ENCODE measurements around the gene SBK2. TPM values are rescaled to one million over a fixed set of nuclear protein-coding genes. Genes with fewer than 3 reads are reported as not detected.

The SBK2 gene
- total and polyA plus RNA-seq, 2 experiments from 2014 or later = 5.3 to 6.8 TPM

DNA sequence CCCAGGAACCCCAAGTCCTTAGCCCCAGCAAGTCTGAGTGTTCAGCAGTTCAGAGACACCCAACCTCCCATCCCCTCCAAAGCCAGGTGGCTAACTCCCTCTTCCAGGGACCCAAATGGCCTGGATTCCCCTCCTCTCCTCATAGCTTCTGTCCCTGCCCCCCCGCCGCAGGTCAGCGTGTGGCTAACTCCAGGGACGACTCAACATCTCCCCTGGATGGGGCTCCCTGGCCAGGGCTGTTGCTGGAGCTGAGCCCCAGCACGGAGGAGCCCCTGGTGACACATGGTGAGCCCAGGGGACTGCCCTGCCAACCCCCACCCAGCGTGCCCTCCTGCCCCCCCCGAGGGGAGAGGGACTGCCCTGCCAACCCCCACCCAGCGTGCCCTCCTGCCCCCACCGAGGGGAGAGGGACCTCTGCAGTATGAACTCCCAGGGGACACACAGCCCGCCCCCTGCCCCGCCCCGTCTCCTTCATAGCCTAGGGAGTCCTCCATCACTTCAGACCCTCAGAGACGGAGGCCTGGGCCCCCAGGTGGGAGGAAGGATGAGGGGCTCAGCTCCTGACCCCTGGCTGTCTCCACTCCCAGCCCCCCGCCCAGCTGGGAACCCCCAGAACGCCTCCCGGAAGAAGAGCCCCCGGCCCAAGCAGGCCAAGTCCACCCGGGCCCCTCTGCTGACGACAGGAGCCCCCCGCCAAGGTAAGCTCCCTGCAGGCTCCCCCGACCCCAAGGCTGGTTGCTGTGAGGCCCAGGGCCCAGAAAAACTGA lies 47.0 kb downstream of the SBK2 start:
- Histone ChIP-seq H3K27ac (no peak overlapping the region), H3K4me1 (ENCODE audit: low read depth) (peaks cover 23% of the 10 kb centered on the region), H3K27me3 (no peaks in the 10 kb centered on the region), H3K4me3 (no peak overlapping the region), H3K36me3 (no peaks in the 10 kb centered on the region), H3K9me3 (ENCODE audit: low read depth) (no peaks in the 10 kb centered on the region)
- no peak for DNase-seq (ENCODE audit: low read depth in 1 of 2, low spot score in 1 of 2)
- no peak for TF ChIP-seq CTCF (IDR thresholded peaks at IDR 0.05; ENCODE audit: low read depth, low read length)

DNA sequence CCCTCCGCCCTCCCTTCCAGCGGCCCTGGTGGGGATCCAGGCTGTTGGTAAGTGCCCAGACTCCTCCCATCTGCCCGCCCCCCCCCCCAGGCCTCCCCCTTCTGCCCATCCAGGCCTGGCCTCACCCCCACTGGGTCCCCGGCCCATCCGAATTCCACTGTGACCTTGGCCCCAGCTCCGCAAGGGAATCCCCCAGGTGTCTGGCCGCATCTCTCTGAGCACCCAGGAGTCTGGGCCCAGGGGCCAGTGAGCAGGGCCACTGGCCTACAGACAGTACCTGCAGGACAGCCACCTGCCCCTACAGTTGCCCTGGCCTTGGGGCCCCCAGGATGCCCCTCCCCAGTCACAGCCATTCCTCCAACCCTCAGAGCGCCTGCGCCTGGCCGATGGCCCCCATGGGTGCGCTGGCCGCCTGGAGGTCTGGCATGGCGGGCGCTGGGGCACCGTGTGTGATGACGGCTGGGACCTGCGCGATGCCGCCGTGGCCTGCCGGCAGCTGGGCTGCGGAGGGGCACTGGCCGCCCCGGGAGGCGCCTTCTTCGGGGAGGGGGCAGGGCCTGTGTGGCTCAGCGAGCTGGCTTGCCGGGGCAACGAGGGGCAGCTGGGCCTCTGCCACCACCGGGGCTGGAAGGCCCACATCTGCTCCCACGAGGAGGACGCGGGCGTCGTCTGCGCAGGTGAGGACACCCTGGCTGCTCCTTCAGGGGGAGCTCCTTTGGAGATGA lies 47.8 kb downstream of the SBK2 start:
- H3K4me1 ChIP-seq (ENCODE audit: low read depth) = peaks cover 23% of the 10 kb centered on the region
- peak in 1 of 2 donors; percentile 38 for DNase-seq (ENCODE audit: low read depth in 1 of 2, low spot score in 1 of 2)
- TF ChIP-seq CTCF (IDR thresholded peaks at IDR 0.05; ENCODE audit: low read depth, low read length) = no peak
- H3K4me3 ChIP-seq = no peak overlapping the region
- no peaks in the 10 kb centered on the region for H3K36me3 ChIP-seq
- no peaks in the 10 kb centered on the region for H3K9me3 ChIP-seq (ENCODE audit: low read depth)
- no peak overlapping the region for H3K27ac ChIP-seq
- no peaks in the 10 kb centered on the region for H3K27me3 ChIP-seq

DNA sequence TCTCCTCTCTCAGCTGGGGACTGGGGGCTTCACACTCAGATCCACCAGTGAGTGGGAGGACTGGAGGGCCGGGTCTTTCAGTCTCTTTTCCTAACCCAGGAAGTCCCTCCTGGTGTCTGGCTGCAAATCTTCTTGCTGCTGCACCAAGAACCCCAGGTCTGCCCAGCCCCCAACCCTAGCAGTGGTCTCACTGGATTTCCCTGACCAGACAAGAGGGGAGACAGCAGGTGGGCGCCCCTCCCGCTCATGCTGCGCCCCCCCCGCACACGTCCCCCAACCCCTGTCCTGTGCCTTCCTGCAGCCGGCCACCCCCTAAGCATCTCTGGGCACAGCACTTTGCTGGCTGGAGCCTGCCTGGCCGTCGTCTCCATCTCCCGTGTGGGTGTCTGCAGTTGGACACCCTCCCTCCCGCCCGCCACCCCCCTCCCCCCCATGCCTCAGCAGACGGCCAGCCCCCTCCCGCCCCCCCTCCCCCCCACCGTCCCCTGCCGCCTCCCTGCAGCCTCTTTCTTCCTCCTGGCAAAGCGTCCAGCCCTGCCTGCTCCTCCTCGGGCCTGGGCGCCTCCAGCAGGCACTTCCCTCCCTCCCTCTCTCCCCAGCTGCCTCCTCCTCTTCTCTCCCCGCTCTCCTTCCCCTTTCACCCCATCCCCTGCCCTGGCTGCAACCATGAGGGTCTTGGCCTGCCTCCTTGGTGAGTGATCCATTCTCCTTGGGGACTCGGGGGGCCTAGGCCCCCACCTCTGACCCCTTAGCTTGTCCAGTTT lies 48.8 kb downstream of the SBK2 start, which contains the start of gene SSC5D:
Gene SSC5D (plus strand): TSS at position 513 of the 764 bp plus-strand sequence. CDS start 154 bp downstream, at position 667.
- Histone ChIP-seq H3K4me1 (ENCODE audit: low read depth) (peaks cover 23% of the 10 kb centered on the region), H3K27ac (peak within 1 kb of the TSS; percentile 90)
- TF ChIP-seq CTCF (IDR thresholded peaks at IDR 0.05; ENCODE audit: low read depth, low read length) = no peak

GRCh38 chr19:55486971-55487923 lies 49.7 kb downstream of the SBK2 start:
- peak overlapping the region; percentile 90 for H3K27ac ChIP-seq
- H3K4me1 ChIP-seq (ENCODE audit: low read depth) = peaks cover 23% of the 10 kb centered on the region
- H3K27me3 ChIP-seq = no peaks in the 10 kb centered on the region
- TF ChIP-seq CTCF (IDR thresholded peaks at IDR 0.05; ENCODE audit: low read depth, low read length) = no peak
- no peaks in the 10 kb centered on the region for H3K9me3 ChIP-seq (ENCODE audit: low read depth)
- peak; percentile 70 to 96 for DNase-seq (ENCODE audit: low read depth in 1 of 2, low spot score in 1 of 2)
- peak overlapping the region; percentile 7 for H3K4me3 ChIP-seq
- H3K36me3 ChIP-seq = no peaks in the 10 kb centered on the region

More for the DNA sequence above, 48.8 kb downstream of the SBK2 start, which contains the start of gene SSC5D:
- no peak within 1 kb of the TSS for H3K4me3 ChIP-seq
- H3K9me3 ChIP-seq (ENCODE audit: low read depth) = no peaks in the 10 kb centered on the region
- H3K27me3 ChIP-seq = no peaks in the 10 kb centered on the region
- peak in 1 of 2 donors; percentile 76 for DNase-seq (ENCODE audit: low read depth in 1 of 2, low spot score in 1 of 2)
- H3K36me3 ChIP-seq = no peaks in the 10 kb centered on the region

Measured in cardiac muscle cell (in vitro differentiated cells and primary cell).